Activated CD8-positive, alpha-beta memory T cell treated with anti-CD3 and anti-CD28 coated beads for 24 hours (primary cell): ENCODE measurements around the gene SCAI.
"Not testable (repeated sequence)": the region's sequence is repeated elsewhere in the genome, so short reads cannot be mapped to it uniquely, and the experiment has no call there.

Source experiments
- DNase-seq: peaks from one replicate; pipeline ENCODE4 v3.0.0-alpha.2; 2020

Gene SCAI

DNA sequence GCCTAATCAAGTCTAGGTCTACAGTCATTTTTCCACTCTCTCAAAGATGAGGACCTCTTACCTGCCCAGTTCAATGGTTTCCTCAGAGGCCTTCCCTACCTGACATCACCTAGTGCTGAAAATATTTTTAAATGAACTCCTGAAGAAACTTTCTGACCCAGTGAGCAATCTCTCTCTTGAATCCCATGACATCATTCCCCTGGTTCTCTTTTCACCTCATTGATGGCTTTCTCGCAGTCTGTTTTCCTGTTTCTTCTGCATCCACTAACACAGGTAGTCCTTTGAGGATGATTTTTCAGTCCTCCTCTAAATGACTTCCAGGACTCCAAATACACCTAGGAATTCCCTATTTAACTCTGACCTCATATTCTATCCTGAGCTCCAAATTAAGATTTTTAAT lies 40.3 kb downstream of the SCAI start:
- no peak for DNase-seq

- no peak for DNase-seq
Measured at GRCh38 chr9:125100822-125101221, 42.5 kb downstream of the SCAI start.

DNA sequence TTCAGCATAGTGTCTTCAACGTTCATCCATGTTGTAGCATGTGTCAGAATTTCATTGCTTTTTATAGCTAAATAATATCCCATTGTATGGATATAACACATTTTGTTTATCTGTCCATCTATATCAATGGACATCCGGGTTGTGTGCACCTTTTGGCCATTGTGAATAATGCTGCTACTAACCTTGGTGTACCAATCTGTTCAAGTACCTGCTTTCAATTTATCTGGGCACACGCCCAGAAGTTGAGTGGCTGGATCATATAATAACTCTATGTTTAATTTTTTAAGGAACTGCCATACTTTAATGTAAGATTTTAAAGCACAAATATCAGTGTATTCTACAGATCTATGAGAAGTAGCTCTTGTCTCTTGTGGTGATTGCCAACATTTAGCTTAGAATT lies 43.5 kb downstream of the SCAI start:
- DNase-seq = no peak

GRCh38 chr9:125095821-125096443 lies 47.4 kb downstream of the SCAI start:
- no peak for DNase-seq

GRCh38 chr9:125091121-125091520 lies 52.2 kb downstream of the SCAI start:
- no peak for DNase-seq

- no peak for DNase-seq
Measured at GRCh38 chr9:125089331-125089730, 54.0 kb downstream of the SCAI start.

- no peak for DNase-seq
Measured at GRCh38 chr9:125088752-125089151, 54.6 kb downstream of the SCAI start.

- no peak for DNase-seq
Measured at GRCh38 chr9:125085703-125086477, 57.4 kb downstream of the SCAI start.

- not testable (repeated sequence) for DNase-seq
Measured at GRCh38 chr9:125082197-125082596, 61.1 kb downstream of the SCAI start.

DNA sequence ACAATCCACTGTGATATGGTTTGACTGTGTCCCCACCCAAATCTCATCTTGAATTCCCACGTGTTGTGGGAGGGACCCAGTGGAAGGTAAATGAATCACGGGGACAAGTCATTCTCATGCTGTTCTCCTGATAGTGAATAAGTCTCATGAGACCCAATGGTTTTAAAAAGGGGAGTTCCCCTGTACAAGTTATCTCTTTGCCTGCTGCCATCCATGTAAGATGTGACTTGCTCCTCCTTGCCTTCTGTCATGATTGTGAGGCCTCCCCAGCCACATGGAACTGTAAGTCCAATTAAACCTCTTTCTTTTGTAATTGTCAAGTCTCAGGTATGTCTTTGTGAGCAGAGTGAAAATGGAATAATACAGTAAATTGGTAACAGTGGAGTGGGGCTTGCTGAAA lies 62.5 kb downstream of the SCAI start:
- not testable (repeated sequence) for DNase-seq

DNA sequence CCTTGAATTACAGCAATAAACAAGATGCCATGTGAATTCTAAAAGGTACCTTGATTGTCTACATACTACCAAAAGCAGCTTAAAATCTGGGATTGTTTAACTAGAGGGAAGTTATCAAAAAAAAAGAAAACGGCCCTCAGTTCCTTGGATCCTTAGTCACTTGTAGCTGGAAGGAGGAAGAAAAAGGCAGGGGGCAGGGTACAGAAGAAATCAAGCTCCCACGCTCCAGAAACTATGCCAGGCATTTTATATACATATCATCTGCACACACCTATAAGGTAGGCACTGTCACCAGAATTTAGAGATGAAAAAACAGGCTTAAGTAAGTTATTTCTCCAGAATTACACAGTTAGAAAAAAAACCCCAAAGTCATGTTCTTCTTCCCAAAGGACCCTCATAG lies 63.4 kb downstream of the SCAI start:
- DNase-seq = no peak

DNA sequence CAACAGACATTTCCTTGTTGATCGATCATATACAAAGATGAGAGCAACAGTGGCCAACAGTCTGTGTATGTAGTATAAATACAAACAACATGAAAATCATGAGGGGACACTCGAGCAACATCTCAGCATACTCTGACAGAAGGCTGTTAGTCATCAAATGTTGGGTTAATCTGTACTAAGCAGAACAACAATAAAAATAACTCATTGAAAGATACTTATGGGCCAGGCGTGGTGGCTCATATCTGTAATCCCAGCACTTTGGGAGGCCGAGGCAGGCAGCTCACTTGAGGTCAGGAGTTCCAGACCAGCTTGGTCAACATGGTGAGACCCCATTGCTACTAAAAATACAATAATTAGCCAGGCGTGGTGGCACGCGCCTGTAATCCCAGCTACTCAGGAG lies 67.3 kb downstream of the SCAI start:
- DNase-seq = no peak

GRCh38 chr9:125074976-125075375 lies 68.4 kb downstream of the SCAI start:
- no peak for DNase-seq

DNA sequence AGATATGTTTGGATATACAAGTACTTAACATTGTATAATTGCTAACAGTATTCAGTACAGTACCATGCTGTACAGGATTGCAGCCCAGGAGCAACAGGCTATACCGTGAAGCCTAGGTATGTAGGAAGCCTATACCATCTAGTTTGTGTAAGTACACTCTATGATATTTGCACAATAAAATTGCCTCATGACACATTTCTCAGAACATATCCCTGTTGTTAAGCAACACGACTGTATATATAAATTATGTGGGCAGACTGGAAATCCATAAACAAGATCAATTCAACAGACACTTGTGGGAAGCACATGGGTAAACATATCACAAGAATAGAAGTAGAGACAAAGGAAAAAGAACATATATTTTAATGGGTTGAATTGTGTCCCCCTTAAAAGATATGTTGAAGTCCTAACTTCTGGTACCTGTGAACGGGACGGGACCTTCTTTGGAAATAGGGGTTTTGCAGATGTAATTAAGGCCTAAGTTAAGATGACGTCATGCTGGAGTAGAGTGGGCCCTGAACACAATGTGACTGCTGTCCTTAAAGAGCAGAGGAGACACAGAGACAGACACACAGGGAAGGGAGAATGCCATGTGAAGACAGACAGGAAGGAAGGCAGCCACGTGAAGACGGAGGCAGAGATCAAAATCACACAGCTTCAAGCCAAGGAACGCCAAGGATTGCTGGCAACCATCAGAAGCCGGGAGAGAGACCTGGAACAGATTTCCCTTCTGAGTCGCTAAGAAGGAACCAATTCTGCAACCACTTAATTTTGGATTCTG lies 76.3 kb downstream of the SCAI start:
- no peak for DNase-seq

- no peak for DNase-seq
Measured at GRCh38 chr9:125061391-125061790, 81.9 kb downstream of the SCAI start.

- DNase-seq = no peak
Measured at GRCh38 chr9:125049212-125050049, 93.9 kb downstream of the SCAI start.

GRCh38 chr9:125043631-125044030 lies 99.7 kb downstream of the SCAI start:
- DNase-seq = no peak

GRCh38 chr9:125043148-125043547 lies 100.2 kb downstream of the SCAI start:
- DNase-seq = no peak

DNA sequence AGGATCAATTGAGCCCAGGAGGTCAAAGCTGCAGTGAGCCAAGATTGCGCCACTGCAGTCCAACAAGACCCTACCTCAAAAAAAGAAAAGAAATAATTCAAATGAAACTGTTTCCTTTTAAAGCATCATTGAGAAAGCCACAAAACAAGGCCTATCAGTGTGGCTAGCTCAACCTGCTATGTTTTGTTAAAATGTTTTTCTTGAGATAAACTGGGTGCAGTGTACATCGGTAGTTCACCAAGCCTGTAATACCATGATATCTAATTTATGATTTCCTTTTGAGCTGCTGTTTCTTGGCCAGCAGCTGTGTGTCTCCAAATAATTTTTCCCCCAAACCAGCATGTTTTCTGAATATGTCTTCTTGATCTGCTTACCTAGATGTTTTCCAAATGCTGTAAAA lies 105.2 kb downstream of the SCAI start:
- no peak for DNase-seq

DNA sequence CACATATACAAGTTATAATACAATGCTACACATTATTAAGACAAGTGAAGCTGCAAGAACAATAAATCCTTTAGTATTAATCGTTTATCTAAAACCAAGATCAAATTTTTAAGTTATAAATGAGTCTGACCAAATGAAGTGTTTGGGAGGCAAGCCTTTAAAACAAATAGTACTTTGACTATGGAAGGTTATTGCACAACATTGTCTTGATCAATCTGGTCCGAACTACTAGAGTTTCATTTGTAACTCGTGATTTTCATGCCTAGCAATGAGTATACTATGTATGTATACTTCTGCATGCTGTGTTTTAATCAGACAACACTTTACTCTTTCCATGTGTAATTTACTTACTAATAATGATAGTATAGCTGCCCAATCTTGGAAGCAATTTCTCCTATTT lies 115.3 kb downstream of the SCAI start:
- DNase-seq = no peak

DNA sequence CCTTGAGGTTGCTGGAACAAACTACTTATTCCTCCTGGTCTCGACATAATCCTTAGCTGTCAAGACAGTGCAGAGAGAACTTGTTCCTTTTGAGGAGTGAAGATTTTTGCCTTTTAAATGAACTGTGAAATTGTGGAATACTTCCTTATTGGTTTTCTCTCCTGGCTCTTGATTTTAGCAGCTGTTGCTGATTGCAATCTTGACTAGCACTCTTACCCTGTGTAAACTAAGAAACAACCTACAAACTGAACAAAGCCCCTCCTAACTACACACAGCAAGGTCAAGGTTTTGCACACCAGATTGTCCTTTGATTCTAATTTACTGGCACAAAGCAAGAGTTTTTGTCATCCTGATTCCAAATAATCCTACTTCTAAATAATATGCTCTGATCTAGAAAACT lies 118.4 kb downstream of the SCAI start:
- no peak for DNase-seq

DNA sequence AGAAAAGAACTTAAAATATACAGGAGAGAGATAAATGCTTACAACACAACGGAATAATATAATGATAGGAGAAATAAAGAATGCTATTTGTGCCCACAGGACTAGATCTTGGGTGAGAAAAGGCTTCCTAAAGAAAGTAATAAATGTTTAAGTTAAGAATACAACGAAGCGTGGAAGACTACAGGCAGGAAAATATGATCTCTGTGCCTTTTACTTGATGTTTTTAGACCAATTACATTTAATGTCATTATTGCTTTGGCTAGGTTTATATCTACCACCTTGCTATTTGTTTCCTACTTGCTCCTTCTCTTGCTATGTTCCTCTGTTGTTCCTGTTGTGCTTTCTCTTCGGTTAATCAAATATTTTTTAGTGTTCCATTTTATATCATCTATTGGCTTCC lies 122.3 kb downstream of the SCAI start:
- no peak for DNase-seq

- DNase-seq = not testable (repeated sequence)
Measured at GRCh38 chr9:125015655-125016054, 127.7 kb downstream of the SCAI start.
